Activated CD4-positive, alpha-beta T cell treated with anti-CD3 and anti-CD28 coated beads, Interleukin-2, amount 50 U/mL, for 4 hours (primary cell): Measurements from ENCODE around the gene MTMR4.
"Not testable (repeated sequence)": the region's sequence is repeated elsewhere in the genome, so short reads cannot be mapped to it uniquely, and the experiment has no call there.

Experiments used
- DNase-seq, 2 experiments: peaks; one replicate each; pipeline ENCODE4 v3.0.0-alpha.2; 2020

The MTMR4 gene

DNA sequence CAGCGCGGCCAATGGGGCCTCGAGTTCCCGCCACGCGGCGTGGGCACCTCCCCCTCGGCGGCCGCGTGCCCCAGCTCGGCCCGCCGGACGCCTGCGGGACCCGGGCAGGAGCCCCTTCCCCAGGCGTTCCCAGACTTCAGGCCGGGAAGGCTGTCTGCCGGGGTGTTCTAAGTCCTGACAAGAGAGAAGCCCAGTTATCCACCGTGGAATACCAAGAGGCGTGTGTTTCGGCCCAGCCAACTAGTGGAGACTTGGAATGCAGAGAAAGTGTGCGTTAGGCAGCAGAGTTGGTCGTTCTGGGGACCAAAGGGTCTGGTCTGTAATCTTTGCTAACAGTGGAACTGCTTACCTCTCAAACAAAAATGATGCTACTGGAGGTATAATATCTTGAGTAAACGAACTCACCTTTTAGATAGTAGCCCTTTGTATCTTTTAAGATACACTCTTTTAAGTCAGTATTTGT, 26.0 kb downstream of the MTMR4 start:
- DNase-seq: no peak

- peak; percentile 60 to 66 for DNase-seq
Observed at GRCh38 chr17:58487589-58488427, 26.6 kb downstream of the MTMR4 start, which contains the start of gene HSF5. Gene HSF5 (minus strand): TSS chr17:58488408. CDS start chr17:58488274, 134 bp downstream.

DNA sequence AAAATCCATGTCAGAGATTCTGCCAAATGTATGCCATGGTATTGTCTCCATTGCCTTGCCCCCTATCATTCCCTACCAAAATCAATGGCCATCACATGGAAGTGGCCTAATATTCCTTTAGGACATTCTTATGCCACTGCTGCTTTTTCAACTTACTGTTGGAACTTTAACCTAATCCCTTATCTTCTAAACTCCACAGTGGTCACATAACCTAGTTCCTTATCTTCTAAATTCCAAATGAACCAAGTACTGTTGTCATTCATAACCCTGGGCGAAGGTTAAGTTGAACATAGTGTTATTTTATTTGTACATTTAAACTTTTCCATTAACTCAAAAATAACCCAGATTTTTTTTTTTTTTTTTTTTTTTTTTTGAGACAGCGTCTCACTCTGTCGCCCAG, 29.8 kb downstream of the MTMR4 start:
- no peak for DNase-seq

GRCh38 chr17:58481798-58482197, 32.6 kb downstream of the MTMR4 start:
- not testable (repeated sequence) for DNase-seq

GRCh38 chr17:58480090-58480489, 34.3 kb downstream of the MTMR4 start:
- no peak for DNase-seq

GRCh38 chr17:58476812-58477211, 37.6 kb downstream of the MTMR4 start:
- no peak for DNase-seq

GRCh38 chr17:58475985-58476384, 38.5 kb downstream of the MTMR4 start:
- no peak for DNase-seq

DNA sequence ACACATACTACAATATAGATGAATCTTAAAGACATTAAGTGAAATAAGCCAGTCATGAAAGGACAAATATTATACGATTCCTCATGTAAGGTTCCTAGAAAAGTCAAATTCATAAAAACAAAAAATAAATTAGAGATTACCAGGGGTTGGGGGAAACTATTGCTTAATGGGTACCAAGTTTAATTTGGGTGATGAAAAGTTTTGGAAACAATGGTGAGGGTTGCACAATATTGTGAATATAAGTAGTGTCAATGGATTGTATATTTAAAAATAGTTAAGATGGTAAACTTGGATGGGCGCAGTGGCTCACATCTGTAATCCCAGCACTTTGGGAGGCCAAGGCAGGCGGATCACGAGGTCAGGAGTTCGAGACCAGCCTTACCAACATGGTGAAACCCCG, 44.1 kb downstream of the MTMR4 start:
- DNase-seq: no peak

DNA sequence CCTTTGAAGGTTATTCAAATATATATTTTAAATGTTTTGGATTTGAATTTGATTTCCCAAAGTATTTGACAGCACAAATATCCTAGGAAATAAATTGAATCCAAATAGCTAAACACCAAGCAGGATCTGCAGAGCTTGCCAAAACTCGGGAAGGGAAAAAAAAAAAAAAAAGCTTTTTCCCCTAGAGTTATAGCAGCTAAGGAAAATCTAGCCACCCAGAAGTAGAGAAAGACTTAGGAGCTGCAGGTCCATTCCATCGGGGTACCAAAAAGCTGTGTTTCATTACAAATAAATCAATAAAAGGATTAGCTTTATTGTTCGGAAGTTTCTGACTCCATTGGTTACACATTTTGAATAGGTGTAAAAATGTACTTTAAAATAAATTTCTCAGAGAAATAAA, 45.5 kb downstream of the MTMR4 start:
- no peak for DNase-seq

DNA sequence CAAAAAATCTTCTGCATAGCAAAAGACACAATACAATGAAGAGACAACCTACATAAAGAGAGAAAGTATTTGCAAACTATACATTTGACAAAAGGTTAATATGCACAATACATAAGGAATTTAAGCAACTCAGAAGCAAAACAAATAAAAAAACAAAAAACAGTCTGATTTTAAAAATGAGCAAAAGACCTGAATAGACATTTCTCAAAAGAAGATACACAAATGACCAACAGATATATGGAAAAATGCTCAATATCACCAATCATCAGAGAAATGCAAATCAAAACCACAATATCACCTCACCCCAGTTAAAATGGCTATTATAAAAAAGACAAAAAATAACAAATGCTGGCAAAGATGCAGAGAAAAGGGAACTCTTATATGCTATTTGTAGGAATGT, 58.9 kb downstream of the MTMR4 start:
- DNase-seq: no peak

DNA sequence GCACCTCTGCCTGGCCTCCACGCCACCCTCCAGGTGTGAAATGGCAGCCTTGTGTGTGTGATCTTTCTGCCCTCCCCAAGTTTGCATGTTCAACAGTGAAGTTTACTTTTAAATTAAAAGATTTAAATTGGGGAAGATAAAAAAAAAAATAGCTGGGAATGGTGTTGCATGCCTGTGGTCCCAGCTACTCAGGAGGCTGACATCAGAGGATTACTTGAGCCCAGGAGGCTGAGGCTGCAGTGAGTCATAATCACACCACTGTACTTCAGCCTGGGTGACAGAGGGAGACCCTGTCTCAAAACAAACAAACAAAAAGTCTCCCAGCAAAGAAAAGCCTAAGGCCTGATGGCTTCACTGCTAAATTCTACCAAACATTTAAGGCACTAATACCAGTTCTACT, 61.7 kb downstream of the MTMR4 start:
- no peak for DNase-seq

DNA sequence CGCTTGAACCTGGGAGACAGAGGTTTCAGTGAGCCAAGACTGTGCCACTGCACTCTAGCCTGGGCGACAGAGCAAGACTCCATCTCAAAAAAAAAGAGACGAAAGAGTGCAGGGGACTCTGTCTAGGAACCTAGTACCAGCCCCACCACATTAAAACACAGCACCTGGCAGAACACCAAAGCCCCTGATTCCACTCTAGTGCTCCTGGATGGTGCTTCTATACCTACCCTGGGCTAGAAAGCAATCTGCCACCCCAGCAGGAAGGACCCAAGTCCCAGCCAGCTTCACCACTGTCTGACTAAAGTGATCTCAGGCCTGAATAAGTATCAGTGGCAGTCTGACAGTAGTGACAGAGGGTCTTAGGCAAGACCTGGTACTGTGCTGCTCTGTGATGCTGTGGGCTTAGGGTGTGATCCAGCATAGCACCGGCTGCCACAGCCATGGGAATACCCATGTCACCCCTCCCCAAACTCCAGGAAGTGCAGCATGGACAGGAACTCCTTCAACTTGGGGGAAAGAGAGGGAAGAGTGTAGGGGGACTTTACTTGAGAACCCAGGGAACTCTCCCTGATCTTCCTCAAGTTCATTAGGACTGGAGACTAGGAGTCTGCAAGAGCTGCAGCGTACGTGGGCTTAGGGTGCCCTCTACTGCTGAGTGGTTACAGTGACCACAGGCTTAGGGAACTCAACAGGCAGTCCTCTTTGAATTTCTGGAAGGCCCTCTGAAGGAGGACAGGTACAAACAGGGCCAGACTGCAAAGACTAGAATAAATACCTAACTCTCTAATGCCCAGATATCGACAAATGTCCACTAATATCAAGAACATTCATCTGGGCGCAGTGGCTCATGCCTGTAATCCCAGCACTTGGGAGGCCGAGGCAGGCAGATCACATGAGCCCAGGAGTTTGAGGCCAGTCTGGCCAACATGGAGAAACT, 67.1 kb downstream of the MTMR4 start:
- DNase-seq: peak; percentile 48

GRCh38 chr17:58446086-58446485, 68.4 kb downstream of the MTMR4 start:
- no peak for DNase-seq
